Measurements from ENCODE around the gene XRCC3.
"Not testable (repeated sequence)": the region's sequence is repeated elsewhere in the genome, so short reads cannot be mapped to it uniquely, and the experiment has no call there.

The XRCC3 gene

GRCh38 chr14:103705118-103705503, 10.1 kb downstream of the XRCC3 start:
- DNase-seq = no peak

DNA sequence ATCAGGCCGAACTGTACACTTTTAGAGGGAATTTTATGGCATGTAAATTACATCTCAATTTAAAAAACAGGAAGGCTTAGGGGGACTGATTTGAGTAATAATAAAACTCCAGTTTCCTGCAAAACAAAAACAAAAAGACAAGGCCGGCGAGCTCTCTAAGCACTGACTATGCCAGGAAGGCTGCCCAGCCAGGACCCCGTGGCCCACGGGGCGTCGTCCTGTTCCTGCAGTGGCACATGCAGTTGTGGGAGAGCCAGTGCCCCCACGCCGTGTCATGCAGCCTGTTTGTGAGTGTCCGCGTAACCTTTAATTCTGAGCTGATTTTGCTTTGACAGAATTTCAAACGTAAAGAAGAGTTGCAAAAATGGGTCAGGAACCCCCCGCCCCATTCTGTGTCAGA, 10.5 kb downstream of the XRCC3 start:
- DNase-seq = no peak

GRCh38 chr14:103703433-103704385, 11.5 kb downstream of the XRCC3 start:
- DNase-seq = no peak

DNA sequence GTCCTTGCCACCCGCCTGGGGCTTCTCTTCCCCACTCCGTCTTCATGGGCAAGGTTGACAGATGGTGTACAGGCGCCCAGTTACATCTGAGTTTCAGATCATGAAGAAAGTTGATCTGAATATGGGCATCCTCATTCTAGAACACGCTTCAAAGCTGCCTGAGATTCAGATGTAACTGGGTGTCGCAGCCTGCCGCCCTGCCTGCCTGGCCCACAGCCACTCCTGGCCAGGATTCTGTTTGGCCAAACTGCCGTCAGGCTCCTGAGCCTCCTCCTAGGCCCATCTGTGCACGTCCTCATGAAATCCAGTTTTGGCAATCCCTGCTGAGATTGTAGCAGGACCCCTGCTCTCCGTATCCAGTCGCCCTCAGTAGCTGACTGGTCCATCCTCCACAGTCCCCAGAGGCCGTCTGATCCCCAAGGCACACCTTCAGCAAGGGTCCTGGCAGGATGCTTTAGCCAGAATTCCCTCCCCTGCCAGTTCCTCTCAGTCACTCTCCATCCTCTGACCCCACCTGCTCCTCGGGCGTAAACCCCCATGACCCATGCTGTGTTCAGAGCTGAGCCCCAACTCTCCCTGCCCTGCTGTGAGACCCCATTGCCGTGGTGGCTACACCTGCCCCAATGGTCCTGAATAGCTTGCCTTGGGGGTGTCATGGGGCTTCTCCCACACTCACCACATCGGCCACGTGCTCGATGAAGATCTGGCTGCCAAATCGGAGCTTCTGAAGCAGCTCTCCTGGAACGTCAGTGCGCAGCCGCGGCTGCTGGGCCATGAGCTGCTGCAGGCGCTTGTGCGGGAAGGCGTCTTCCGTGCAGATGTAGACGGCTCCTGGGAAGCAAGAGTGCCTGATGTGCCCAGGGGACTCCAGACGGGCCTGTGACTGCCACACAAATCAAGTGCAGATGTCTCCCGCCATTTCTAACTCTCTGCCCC, 12.5 kb downstream of the XRCC3 start:
- DNase-seq = no peak

DNA sequence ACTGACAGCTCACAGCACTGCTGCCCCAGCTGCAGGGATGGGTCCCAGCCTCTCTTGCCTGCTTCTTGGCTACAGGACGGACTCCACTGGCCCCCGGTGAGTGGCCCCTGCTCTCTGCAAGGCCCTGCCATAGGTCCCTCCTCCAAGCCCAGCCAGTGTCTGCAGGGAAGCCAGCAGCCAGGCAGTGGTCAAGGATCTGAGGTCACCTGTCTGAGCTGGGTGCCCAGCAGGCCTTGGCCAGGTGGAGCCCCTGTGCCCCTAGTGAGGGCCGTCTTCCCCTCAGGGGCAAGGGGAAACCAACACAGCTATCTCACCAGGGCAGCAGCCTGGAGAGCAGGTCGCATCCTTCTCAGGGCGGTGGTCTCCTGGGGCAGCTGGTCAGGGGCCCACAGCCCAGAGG, 13.2 kb downstream of the XRCC3 start:
- DNase-seq = no peak

DNA sequence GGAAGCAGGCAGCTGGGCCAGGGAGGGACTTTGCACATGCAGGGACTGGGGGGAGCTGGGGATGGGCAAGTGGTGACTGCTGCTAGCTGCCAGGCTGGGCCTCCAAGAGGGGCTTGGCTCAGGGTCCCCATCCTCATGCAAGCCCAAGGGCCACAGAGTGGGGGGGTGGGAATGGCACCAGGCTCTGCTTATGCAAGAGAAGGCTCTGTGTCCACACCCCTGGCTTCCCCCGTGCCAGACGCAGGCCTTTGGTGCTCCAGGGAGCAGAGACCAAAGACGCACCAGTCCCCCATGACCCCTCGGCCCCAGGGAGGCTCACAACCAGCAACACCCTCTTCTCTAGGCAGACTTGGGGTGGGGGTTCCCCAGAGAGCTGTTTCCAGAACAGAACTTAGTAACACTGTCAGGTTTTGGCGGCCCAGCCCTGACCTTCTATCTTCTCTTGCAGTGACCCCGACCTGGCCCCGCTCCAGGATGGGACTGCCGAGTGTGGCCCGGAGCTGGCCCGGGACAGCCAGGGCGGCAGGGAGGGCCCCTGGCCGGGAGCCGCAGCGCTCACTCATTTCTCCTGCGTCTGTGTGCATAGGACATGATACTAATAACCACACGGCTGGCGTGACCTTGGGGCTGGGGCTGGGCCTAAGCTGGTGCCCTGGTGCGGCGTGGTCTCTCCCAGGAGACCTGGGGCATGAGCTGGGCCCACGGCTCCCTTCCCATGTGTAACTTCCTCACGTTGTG, 14.3 kb downstream of the XRCC3 start:
- no peak for DNase-seq

GRCh38 chr14:103699901-103700752, 15.1 kb downstream of the XRCC3 start:
- no peak for DNase-seq

GRCh38 chr14:103699261-103699661, 16.0 kb downstream of the XRCC3 start:
- no peak for DNase-seq

DNA sequence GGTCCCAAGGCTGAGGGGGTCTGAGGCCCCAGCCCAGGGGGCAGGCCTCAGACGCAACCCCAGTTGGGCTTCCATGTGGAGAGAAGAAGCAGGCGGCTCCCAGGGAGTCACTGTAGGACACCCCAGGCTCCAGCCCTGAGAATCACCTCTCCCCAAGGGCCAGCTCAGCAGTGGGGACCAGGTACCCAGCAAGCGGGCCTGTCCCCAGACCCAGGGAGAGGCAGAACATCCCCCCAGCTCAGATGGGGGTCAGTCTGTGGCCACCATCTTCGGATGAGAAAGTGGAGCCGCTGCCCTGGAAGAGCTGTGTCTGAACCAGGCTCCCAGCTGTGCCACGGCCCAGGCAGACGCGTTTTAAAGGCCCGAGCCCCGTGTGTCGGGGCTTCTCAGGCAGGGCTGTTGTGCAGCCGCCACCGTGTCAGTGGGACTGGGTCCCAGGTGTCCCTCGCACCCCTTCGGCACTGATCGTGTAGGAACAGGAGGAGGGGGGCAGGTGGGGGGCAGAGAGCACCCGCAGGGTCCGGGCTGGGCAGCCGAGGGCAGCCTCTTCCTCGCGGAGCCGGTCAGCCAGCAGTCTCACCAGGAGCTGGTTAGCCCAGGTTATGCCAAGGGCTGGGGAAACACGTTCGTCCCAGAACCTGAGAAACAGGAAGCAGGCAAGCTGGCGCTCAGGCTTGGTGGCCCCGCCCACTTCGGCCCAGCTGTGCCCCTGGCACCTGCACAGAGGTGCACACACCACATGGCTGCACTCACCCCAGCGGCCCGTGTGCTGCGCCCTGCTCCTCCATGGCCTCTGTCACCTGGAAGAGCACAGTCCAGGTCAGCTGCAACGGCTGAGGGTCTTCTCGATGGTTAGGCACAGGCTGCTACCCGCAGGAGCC, 16.6 kb downstream of the XRCC3 start:
- DNase-seq = no peak

- no peak for DNase-seq
Measured at GRCh38 chr14:103697603-103698379, 17.5 kb downstream of the XRCC3 start.

DNA sequence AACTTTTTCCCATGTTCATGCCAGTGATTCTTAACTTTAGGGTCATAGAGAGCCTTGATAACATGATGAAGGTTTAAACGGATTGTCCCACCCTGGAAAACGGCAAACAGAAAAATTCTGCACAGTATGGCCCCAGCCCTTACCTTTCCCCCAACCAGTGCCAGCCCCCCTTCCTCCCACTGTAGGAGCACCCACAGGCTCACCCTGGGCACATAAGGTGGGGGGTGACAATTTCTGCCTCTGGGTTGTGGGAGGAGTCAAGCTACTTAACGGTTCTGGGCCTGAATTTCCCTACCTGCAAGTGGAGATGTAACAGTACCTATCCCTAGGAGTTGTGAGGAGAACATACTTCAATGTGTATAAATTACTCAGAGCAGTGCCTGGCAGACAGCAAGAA, 18.0 kb downstream of the XRCC3 start:
- DNase-seq = no peak

GRCh38 chr14:103696466-103697071, 18.7 kb downstream of the XRCC3 start:
- DNase-seq = peak; percentile 78

GRCh38 chr14:103696070-103696402, 19.2 kb downstream of the XRCC3 start:
- peak; percentile 67 for DNase-seq

DNA sequence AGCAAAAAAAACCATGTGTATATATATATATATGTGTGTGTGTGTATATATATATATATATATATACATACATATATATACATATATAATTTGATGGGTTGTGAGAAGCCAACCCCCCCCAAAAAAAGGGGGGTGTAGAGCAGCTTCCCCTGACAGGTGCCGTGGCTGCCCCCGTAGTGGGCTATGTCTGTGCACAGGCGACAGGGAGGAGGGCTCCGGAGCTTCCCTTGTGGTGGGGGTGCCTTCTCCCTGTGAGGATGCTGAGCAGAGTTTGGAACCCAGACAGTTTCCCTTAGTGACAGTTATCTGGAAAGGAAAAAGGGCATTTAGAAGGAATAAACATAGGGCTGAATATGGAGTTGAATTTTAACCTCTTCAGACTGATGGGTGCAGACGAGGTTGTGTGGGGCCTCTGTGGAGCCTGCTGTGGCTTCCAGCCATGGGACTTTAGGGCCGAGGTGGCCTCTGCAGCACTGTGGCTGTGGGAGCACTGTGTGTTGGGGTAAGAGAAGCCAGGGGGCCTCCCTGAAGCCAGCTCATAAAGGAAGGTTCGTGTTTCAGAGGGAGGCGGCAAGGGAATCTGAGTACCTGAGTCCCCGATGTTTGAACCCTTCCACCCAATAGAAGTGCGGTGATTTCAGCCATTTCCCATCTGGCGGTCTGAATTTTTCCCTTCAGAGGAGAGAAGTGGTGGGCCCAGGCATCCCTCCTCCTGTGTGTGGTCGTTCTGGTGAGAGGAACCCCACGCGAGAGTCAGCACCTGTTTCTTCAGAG, 19.8 kb downstream of the XRCC3 start:
- no peak for DNase-seq

DNA sequence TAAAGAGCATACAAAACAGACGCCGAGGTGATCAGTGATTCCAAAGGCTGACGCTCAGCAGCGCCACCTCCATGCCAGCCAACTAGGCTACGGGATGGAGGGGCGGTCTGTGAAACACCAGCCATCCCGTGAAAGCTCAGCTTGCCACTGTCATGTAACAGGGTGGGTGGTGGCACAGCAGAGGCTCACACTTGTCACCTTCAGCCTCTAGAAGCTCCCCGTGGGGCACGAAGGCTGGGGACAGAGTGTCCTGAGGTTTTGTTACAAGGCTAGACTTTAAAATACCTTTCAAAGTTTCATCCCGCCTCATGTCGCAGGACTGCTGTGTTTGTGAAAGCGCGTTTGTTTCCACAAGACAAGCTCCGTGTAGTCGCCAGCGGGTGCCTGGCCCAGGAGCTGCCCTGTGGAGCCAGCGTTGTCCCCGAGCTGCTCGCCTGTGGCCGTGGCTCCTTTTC, 20.7 kb downstream of the XRCC3 start:
- no peak for DNase-seq

DNA sequence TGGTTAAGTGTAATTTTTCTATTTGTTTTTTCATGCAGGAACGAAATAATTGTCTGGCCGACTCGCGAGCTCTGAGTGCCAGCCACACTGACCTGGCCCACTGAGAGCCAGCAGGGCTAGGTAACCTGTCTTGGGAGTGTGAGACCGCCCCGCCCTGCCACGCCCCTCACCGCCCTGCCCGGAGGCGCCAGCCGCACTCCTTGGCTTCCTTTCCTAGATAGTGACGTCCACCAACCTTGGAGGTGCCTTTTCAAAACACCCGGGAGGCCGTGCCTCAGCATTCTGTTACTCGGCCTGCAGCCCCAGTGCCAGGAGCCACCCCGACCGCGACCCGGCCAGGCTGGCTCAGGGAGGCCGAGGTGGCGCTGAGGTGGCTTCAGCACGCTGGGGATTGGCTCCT, 21.7 kb downstream of the XRCC3 start:
- no peak for DNase-seq

- DNase-seq = no peak
Measured at GRCh38 chr14:103692871-103693270, 22.4 kb downstream of the XRCC3 start.

GRCh38 chr14:103692159-103692558, 23.1 kb downstream of the XRCC3 start:
- no peak for DNase-seq

- DNase-seq = not testable (repeated sequence)
Measured at GRCh38 chr14:103691655-103692054, 23.6 kb downstream of the XRCC3 start.

Measured in right hindlimb (tissue), 1 donor.